HG03565 (cell line): ENCODE results near the gene RASAL1.

Experiments
- ATAC-seq: cut with Tn5 transposase; IDR thresholded peaks from one replicate; pipeline ENCODE4 v1.9.1; 2021; ENCODE audit warnings: mild to moderate bottlenecking, moderate library complexity; ENCODE audit not compliant: unreplicated experiment

The RASAL1 gene

GRCh38 chr12:113061061-113061694, 74.4 kb downstream of the RASAL1 start:
- ATAC-seq, result no peak

GRCh38 chr12:113060336-113060960, 75.1 kb downstream of the RASAL1 start:
- ATAC-seq, result no peak

- ATAC-seq, result no peak
Observed at GRCh38 chr12:113059071-113059595, 76.4 kb downstream of the RASAL1 start.

- ATAC-seq, result no peak
Observed at GRCh38 chr12:113058553-113058952, 77.0 kb downstream of the RASAL1 start.

- ATAC-seq, result no peak
Observed at GRCh38 chr12:113057565-113058485, 77.7 kb downstream of the RASAL1 start.

- ATAC-seq, result no peak
Observed at GRCh38 chr12:113056631-113057488, 78.7 kb downstream of the RASAL1 start, which contains the start of gene DTX1. Gene DTX1, plus strand, starts transcription at chr12:113056730. Its CDS starts 1,463 bp downstream, at chr12:113058193.

GRCh38 chr12:113056381-113056630, 79.3 kb downstream of the RASAL1 start:
- no peak for ATAC-seq

- no peak for ATAC-seq
Observed at GRCh38 chr12:113055594-113056380, 79.8 kb downstream of the RASAL1 start.

GRCh38 chr12:113054948-113055486, 80.5 kb downstream of the RASAL1 start:
- ATAC-seq, result no peak

GRCh38 chr12:113052326-113052725, 83.2 kb downstream of the RASAL1 start:
- ATAC-seq, result no peak

GRCh38 chr12:113051759-113052158, 83.8 kb downstream of the RASAL1 start:
- ATAC-seq, result no peak

GRCh38 chr12:113050795-113051194, 84.8 kb downstream of the RASAL1 start:
- ATAC-seq, result no peak

GRCh38 chr12:113049976-113050742, 85.4 kb downstream of the RASAL1 start:
- no peak for ATAC-seq
